HG03039 (cell line): ENCODE measurements around the gene UROD.
"Not testable (repeated sequence)": the region's sequence is repeated elsewhere in the genome, so short reads cannot be mapped to it uniquely, and the experiment has no call there.

Source experiments
- ATAC-seq: cut with Tn5 transposase; IDR thresholded peaks from one replicate; pipeline ENCODE4 v1.9.1; 2021; ENCODE audit warnings: mild to moderate bottlenecking, moderate library complexity; ENCODE audit not compliant: unreplicated experiment

Gene UROD

DNA sequence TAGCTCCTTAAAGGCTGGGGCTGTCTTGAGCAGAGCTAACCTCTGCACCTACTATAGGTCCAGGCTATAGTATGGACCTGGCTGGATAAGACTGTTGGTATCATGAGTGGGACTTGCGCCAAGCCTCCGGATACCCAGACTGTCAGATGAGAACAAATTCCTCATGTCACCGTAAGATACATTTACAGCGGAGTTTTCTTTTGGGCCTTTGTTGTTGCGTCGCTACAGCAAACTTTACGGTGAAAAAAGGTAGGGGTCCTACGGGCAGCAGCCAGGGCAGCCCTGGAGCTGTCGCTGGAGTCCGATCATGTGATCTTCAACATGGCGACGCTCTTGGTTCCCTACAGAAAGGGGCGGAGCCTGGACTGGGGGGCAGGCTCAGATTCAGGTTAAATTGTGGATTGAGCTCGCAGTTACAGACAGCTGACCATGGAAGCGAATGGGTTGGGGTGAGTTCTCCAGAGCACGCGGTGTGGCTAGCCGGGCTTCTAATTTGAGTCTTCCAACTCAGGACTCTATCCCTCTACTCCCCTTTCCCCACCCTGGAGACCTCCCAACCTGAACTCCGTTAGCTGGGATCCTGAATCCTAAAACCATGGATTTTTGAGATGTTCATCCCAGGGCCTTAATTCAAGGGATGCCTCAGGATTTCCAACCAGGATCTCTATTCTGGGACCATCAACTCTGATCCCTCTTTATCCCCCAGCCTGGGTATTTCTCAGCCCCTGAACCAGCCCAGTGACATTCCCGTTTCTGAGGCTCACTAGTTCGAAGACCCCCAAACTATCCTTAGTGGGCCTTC is at the start of gene UROD:
UROD (plus strand) TSS at position 418 of the 802 bp plus-strand sequence; CDS start at position 430, 12 bp downstream.
- peak; percentile 51 for ATAC-seq

GRCh38 chr1:44962729-44963128 is 49.3 kb upstream of the UROD start:
- no peak for ATAC-seq

GRCh38 chr1:44964396-44964795 is 47.7 kb upstream of the UROD start:
- no peak for ATAC-seq

DNA sequence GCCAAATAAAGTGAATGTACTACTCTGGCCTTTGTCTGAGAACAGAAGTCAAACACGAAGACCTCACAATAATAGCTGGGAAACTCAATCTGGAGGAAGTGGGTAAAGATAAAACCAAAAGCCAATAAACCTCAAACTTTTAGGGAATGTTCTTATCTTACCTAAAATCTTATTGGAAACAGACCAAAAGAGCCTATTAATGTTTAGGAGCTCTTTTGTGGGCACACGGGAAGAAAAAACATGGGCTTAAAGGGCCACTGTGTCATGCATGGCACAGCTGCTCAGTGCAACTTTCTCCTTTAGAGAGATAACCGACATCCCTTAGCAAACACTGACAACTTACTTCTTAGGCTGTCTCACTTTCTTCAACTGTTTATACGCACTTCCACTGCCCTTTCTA is 41.7 kb upstream of the UROD start:
- ATAC-seq: no peak

GRCh38 chr1:44973645-44974044 is 38.4 kb upstream of the UROD start:
- no peak for ATAC-seq

GRCh38 chr1:44976252-44976651 is 35.8 kb upstream of the UROD start:
- no peak for ATAC-seq

DNA sequence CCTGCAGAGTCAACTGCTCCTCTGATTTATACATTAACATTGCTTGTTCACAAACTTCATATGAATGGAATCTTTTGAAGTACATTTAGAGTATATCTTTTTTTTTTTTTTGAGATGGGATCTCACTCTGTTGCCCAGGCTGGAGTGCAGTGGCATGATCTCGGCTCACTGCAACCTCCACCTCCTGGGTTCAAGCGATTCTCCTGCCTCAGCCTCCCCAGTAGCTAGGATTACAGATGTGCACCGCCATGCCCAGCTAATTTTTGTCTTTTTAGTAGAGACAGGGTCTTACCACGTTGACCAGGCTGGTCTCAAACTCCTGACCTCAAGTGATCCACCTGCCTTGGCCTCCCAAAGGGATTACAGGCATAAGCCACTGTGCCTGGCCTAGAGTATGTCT is 34.7 kb upstream of the UROD start:
- ATAC-seq: not testable (repeated sequence)

- no peak for ATAC-seq
Observed at GRCh38 chr1:44985747-44986359, 26.2 kb upstream of the UROD start.

GRCh38 chr1:44988531-44989156 is 23.4 kb upstream of the UROD start:
- ATAC-seq: no peak

DNA sequence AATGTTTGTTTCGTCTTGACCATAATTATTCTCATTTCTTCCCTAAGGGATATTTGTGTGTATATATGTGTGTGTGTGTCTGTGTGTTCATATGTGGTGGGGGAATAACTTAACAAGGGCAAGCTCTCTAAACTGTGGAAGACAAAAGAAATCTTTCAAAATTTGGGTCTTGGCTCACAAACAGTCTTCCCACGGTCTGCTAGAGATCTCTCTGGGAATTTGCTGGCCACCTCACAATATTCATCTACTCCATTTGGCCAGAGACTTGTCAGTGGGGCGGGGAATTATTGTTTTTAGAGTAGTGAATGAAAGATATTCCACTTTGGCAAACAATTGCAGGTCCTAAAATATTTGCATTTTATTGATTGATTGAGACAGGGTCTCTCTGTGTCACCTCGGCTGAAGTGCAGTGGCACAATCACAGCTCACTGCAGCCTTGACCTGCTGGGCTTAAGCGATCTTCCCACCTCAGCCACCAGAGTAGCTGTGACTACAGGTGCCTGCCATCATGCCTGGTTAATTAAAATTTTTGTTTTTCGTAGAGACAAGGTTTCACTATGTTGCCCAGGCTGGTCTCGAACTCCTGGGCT is 17.6 kb upstream of the UROD start:
- ATAC-seq: no peak

DNA sequence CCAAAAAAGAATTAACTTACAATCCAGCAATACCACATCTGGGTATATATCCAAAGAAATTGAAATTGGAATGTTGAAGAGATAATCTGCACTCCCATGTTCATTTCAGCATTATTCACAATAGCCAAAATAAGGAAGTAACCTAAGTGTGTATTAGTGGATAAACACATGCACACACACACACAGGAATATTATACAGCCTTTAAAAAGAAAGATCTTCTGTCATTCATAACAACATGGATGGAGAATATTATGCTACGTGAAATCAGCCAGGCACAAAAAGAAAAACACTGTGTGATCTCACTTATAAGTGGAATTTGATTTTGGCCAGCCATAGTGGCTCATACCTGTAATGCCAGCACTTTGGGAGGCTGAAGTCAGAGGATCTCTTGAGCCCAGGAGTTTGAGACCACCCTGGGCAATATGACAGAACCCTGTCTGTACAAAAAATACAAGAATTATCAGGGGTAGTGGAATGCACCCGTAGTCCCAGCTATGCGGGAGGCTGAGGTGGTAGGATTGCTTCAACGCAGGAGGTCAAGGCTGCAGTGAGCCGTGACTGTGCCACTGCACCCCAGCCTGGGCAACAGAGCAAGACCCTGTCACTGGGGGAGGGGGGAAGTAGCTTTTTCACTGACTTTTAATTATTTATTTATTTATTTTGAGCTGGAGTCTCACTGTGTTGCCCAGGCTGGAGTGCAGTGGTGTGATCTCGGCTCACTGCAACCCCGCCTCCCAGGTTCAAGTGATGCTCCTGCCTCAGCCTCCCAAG is 16.4 kb upstream of the UROD start:
- ATAC-seq: no peak

DNA sequence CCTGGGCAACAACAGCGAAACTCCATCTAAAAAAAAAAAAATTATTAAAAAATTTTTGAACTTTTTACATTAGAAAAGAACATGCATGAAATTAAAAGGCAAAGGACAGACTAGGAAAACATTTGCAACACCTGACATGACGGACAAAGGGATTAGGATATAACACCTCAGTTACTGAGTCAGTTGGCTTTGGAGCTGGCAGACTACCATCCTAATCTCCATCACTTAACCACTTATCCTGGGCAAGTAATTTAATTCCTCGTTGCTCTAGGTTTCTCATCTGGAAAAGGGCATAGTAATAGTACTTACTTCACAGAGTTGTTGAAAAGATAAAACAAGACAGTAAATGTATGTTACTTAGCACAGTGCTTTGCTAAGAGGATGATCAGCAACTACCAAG is 12.8 kb upstream of the UROD start:
- no peak for ATAC-seq

DNA sequence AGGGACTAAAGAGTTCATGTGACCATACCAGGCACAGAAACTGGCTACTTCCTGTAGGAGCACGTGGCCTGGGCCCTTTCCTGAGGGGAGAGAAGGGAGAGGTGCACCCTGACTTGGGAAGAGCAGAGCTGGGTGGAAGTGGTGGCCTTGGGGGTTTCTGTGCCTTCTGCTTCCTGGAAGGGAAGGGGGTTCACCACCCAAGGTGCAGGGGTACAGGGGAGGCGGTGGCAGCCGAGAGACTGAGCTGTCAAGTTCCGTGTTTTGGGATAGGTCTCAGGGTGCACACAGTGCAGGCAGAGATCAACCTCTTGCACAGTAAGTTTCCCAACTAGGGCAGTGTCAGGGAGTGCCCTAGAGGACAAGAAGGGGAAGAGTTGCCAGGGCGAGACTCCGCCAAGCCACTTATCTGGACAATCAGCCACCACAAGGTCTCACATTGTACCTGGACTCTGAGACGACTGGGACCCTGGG is 11.0 kb upstream of the UROD start:
- ATAC-seq: no peak

GRCh38 chr1:45001576-45001975 is 10.5 kb upstream of the UROD start:
- not testable (repeated sequence) for ATAC-seq

DNA sequence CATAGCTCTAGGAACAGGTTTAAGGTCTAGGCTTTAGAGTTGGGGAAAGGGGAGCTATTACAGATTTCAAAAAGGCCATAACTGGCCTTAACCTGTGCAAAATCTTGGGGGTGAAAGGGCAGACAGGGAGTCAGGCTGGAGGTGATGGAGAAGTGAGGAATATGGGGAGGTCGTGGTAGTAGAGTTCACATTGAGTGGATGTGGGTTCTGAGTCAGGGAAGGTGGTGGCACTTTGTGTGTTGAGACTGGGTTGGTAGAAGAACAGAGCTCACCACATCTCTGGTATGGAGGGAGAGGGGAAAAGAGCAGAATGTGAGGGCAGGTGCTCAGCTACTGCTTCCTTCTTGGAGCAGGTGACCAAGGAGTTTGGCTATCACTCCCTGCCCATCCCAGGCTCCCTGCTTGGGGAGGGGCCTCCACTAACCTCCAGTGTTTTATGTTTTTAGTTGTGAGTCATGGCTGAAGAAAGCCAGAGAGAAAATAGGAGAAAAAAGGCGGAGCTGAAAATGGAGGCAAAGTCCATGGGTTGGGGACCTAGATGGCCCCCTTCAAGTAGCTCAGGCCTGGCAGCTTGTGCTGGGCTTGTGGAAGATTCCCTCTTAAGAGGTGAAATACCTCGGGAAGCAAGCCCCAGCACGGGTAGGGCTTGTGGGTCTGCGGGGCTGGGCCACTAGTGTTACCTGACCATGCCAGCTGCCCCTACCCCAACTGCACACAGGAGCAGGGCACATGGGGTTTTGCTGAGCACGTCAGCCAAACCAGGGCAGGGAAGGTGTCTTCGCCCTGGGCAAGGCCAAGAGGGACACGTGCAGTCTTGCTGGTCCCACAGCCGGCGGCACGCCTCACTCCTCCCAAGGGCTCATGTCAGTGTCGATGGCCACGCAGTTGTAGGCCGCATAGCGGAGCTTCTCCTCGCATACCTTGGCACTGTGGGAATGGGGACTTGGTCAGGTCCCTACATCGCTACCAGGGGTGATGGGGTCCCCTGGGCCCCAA is 9.1 kb upstream of the UROD start:
- no peak for ATAC-seq

DNA sequence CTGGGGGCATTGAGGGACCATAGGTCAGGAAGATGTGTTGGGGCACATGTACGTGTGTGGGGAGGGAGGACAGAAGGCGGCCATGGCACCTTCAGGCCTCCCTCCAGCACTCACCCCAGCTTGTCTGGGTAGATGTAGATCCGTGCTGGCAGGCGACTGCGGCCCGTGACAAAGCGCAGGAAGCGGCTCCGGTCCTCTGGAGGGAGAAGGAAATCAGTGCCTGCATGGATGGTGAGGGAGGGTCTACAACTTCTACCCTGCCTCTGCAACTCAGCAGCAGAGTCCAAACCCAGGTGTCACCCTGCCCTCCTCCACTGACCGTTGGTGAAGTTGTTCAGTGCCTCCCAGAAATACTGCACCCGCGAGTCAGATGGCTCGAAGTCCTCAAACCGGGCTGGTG is 8.3 kb upstream of the UROD start:
- no peak for ATAC-seq

- ATAC-seq: no peak
Observed at GRCh38 chr1:45004281-45004920, 7.7 kb upstream of the UROD start.

GRCh38 chr1:45005761-45006160 is 6.3 kb upstream of the UROD start:
- no peak for ATAC-seq

GRCh38 chr1:45007311-45007710 is 4.7 kb upstream of the UROD start:
- no peak for ATAC-seq
